HepG2 (cell line): ENCODE measurements around the gene CHDH. TPM values are rescaled to one million over a fixed set of nuclear protein-coding genes. Genes with fewer than 3 reads are reported as not detected.

Experiments
- ARID2 ChIP-seq: sonication (generic); formaldehyde crosslinking; IDR thresholded peaks from 2 replicates; pipeline ENCODE4 v1.8.1; 2022; ENCODE audit warnings: mild to moderate bottlenecking, missing genetic modification reagents, borderline replicate concordance
- ARID5B ChIP-seq: IDR thresholded peaks from 2 replicates; pipeline ENCODE4 v1.4.0; 2020; ENCODE audit warnings: mild to moderate bottlenecking, missing genetic modification reagents
- ATF3 ChIP-seq: sonication (generic); formaldehyde crosslinking; IDR thresholded peaks from 2 replicates; pipeline ENCODE4 v1.4.0; 2020; ENCODE audit warnings: missing genetic modification reagents
- CENPX ChIP-seq: sonication (generic); formaldehyde crosslinking; IDR thresholded peaks from 2 replicates; pipeline ENCODE4 v1.9.0; 2021; ENCODE audit warnings: mild to moderate bottlenecking, missing genetic modification reagents, moderate library complexity
- CREB3 ChIP-seq: sonication (generic); formaldehyde crosslinking; IDR thresholded peaks from 2 replicates; pipeline ENCODE4 v1.5.0; 2020; ENCODE audit warnings: missing genetic modification reagents
- CTCF ChIP-seq: sonication (generic); formaldehyde crosslinking; IDR thresholded peaks from 2 replicates; pipeline ENCODE4 v1.5.0; 2020; ENCODE audit warnings: mild to moderate bottlenecking, missing genetic modification reagents, moderate library complexity
- FOXA1 ChIP-seq, 2 experiments: fragments of 450-650 bp in 1 of 2; sonication (generic) in 1 of 2; formaldehyde crosslinking in 1 of 2; IDR thresholded peaks; 2 replicates each; pipeline versions ENCODE4 v1.4.0 to v1.6.1; 2016 to 2020; ENCODE audit warnings: missing genetic modification reagents in 1 of 2
- ISX ChIP-seq: sonication (generic); formaldehyde crosslinking; conservative IDR thresholded peaks from 2 replicates; pipeline ENCODE4 v1.5.0; 2020; ENCODE audit warnings: missing genetic modification reagents
- RBAK ChIP-seq: sonication (generic); formaldehyde crosslinking; IDR thresholded peaks from 2 replicates; pipeline ENCODE4 v1.5.1; 2020; ENCODE audit warnings: mild to moderate bottlenecking, missing genetic modification reagents
- SP4 ChIP-seq: sonication (generic); formaldehyde crosslinking; IDR thresholded peaks from 2 replicates; pipeline ENCODE4 v1.8.1; 2023; ENCODE audit warnings: mild to moderate bottlenecking, missing genetic modification reagents
- SPEN ChIP-seq: sonication (generic); formaldehyde crosslinking; IDR thresholded peaks from 2 replicates; pipeline ENCODE4 v1.5.1; 2020; ENCODE audit warnings: low read depth, mild to moderate bottlenecking, missing genetic modification reagents
- TCF12 ChIP-seq, 2 experiments: fragments of 450-650 bp in 1 of 2; sonication (generic) in 1 of 2; formaldehyde crosslinking in 1 of 2; IDR thresholded peaks; 2 replicates each; pipeline versions ENCODE4 v1.6.1 to v1.8.0; 2017 to 2022; ENCODE audit warnings: antibody characterized with exemption in 1 of 2, mild to moderate bottlenecking in 1 of 2, missing genetic modification reagents in 1 of 2, moderate library complexity in 1 of 2
- ZNF205 ChIP-seq: IDR thresholded peaks from 2 replicates; pipeline ENCODE4 v1.6.1; 2018; ENCODE audit warnings: missing biosample characterization, missing genetic modification reagents
- ZNF232 ChIP-seq: sonication (generic); formaldehyde crosslinking; IDR thresholded peaks from 2 replicates; pipeline ENCODE4 v1.4.0; 2020; ENCODE audit warnings: missing genetic modification reagents, borderline replicate concordance
- ZNF275 ChIP-seq: sonication (generic); formaldehyde crosslinking; IDR thresholded peaks from 2 replicates; pipeline ENCODE4 v1.8.0; 2022; ENCODE audit warnings: missing genetic modification reagents, mild to moderate bottlenecking, inconsistent platforms, borderline replicate concordance
- ZNF280B ChIP-seq: sonication (generic); formaldehyde crosslinking; IDR thresholded peaks from 2 replicates; pipeline ENCODE4 v1.5.0; 2020; ENCODE audit warnings: missing genetic modification reagents, mild to moderate bottlenecking, borderline replicate concordance
- ZNF556 ChIP-seq: sonication (generic); formaldehyde crosslinking; IDR thresholded peaks from 2 replicates; pipeline ENCODE4 v1.4.0; 2020; ENCODE audit warnings: mild to moderate bottlenecking, missing genetic modification reagents, borderline replicate concordance
- ZNF557 ChIP-seq: sonication (generic); formaldehyde crosslinking; IDR thresholded peaks from 2 replicates; pipeline ENCODE4 v1.4.0; 2020; ENCODE audit warnings: missing genetic modification reagents
- polyA plus RNA-seq, 8 experiments: library from polyadenylated mRNA; depleted of rRNA in 3 of 8; stranded (reverse) in 7 of 8; unstranded in 1 of 8; fragments of >200 nt; fragmentation: Illumina TruSeq in 4 of 8; extraction: Trizol in 4 of 8; gene quantifications; 2 replicates each; pipeline versions ENCODE4 v1.2.1 to v1.2.3, GENCODE V29; 2011 to 2016; ENCODE audit warnings: low read depth in 4 of 8, missing spikeins in 1 of 8, mixed read lengths in 1 of 8; ENCODE audit not compliant: insufficient read depth in 1 of 8
- total RNA-seq, 5 experiments: library from RNA; depleted of rRNA; stranded (reverse); fragments of >200 nt; fragmentation: Illumina TruSeq; extraction: Trizol; gene quantifications; 2 replicates each; pipeline ENCODE4 v1.2.3, GENCODE V29; 2016; ENCODE audit warnings: low read depth in 1 of 5

CHDH gene
- total and polyA plus RNA-seq, 2 of the 13 experiments (the other 11 are each of a cell fraction or from before 2014, with no cell fraction given) = 28.1 to 48.9 TPM

- TF ChIP-seq TCF12 (IDR thresholded peaks at IDR 0.05) = no peak
- no peak for TF ChIP-seq TCF12 (CRISPR knock-in tag; IDR thresholded peaks at IDR 0.05)
- TF ChIP-seq CENPX (CRISPR knock-in tag) = no peak
- TF ChIP-seq RBAK (CRISPR knock-in tag) = no peak
- no peak for TF ChIP-seq CTCF (CRISPR knock-in tag)
- TF ChIP-seq ARID5B = peak; percentile 79
- 0 out of 2 replicates have a peak, but pooled peaks have one; percentile 26 for TF ChIP-seq CREB3 (CRISPR knock-in tag)
- no peak for TF ChIP-seq FOXA1 (IDR thresholded peaks at IDR 0.05)
- TF ChIP-seq FOXA1 (CRISPR knock-in tag; IDR thresholded peaks at IDR 0.05) = no peak
- no peak for TF ChIP-seq ZNF205
- TF ChIP-seq ATF3 = no peak
- TF ChIP-seq SP4 = peak; percentile 63
- no peak for TF ChIP-seq ZNF280B (CRISPR knock-in tag)
- no peak for TF ChIP-seq ZNF556
- peak; percentile 18; the same call in 1 of the 2 replicates for TF ChIP-seq ZNF557 (CRISPR knock-in tag)
- 0 out of 2 replicates have a peak, but pooled peaks have one; percentile 47 for TF ChIP-seq ISX (CRISPR knock-in tag)
- no peak for TF ChIP-seq ZNF275 (CRISPR knock-in tag)
- TF ChIP-seq ZNF232 = no peak; the same call in 1 of the 2 replicates
- TF ChIP-seq SPEN = no peak
- no peak for TF ChIP-seq ARID2 (CRISPR knock-in tag)
Measured at GRCh38 chr3:53844262-53845102, 1.7 kb downstream of the CHDH start (continued).
